Liver (tissue), 9 donors: Measurements from ENCODE around the gene DENND4C. TPM values are rescaled to one million over a fixed set of nuclear protein-coding genes. Genes with fewer than 3 reads are reported as not detected.
A peak's percentile ranks its signal among the peaks of the same experiment; 100 is the strongest.

Source experiments
- DNase-seq: peaks from one replicate; pipeline ENCODE4 v3.0.0-alpha.2; 2017; ENCODE audit warnings: low spot score
- H3K27ac ChIP-seq, 2 donors: one replicate each; pipeline ENCODE4 v1.7.0; 2013; ENCODE audit warnings: inconsistent platforms in 2 of 2, low read length in 2 of 2, control low read depth in 1 of 2, low read depth in 1 of 2, mild to moderate bottlenecking in 1 of 2
- H3K27me3 ChIP-seq, 4 donors: one replicate each; pipeline versions ENCODE4 v1.6.1 to v1.7.0; 2013; ENCODE audit warnings: low read length in 3 of 4, inconsistent platforms in 1 of 4, mild to moderate bottlenecking in 1 of 4, moderate library complexity in 1 of 4; ENCODE audit not compliant: control insufficient read depth in 4 of 4, insufficient read depth in 4 of 4
- H3K36me3 ChIP-seq, 4 donors: one replicate each; pipeline versions ENCODE4 v1.6.1 to v1.7.0; 2013; ENCODE audit warnings: low read length in 3 of 4, mild to moderate bottlenecking in 3 of 4, low read depth in 1 of 4, moderate library complexity in 1 of 4; ENCODE audit not compliant: control insufficient read depth in 4 of 4, insufficient read depth in 3 of 4
- H3K4me1 ChIP-seq, 4 donors: one replicate each; pipeline versions ENCODE4 v1.6.1 to v1.7.0; 2013; ENCODE audit warnings: low read length in 3 of 4, mild to moderate bottlenecking in 3 of 4, moderate library complexity in 1 of 4; ENCODE audit not compliant: control insufficient read depth in 4 of 4, insufficient read depth in 4 of 4
- H3K4me3 ChIP-seq, 3 donors: one replicate each; pipeline versions ENCODE4 v1.6.1 to v1.7.0; 2013; ENCODE audit warnings: low read length in 3 of 3, control low read depth in 1 of 3, low read depth in 1 of 3, mild to moderate bottlenecking in 1 of 3
- H3K9ac ChIP-seq, 2 donors: one replicate each; pipeline ENCODE4 v1.7.0; 2013; ENCODE audit warnings: low read length in 2 of 2, mild to moderate bottlenecking in 2 of 2, moderate library complexity in 2 of 2, control low read depth in 1 of 2, low read depth in 1 of 2
- H3K9me3 ChIP-seq, 4 donors: one replicate each; pipeline versions ENCODE4 v1.6.1 to v1.7.0; 2013; ENCODE audit warnings: low read length in 3 of 4; ENCODE audit not compliant: control insufficient read depth in 4 of 4
- EGR1 ChIP-seq, 2 donors: IDR thresholded peaks; 2 replicates each; pipeline ENCODE4 v1.6.1; 2016 to 2018; ENCODE audit warnings: antibody characterized with exemption in 2 of 2, low read depth in 2 of 2
- FOXA1 ChIP-seq: IDR thresholded peaks from 2 replicates; pipeline ENCODE4 v1.6.1; 2016; ENCODE audit warnings: antibody characterized with exemption
- FOXA2 ChIP-seq: IDR thresholded peaks from 2 replicates; pipeline ENCODE4 v1.6.1; 2016; ENCODE audit warnings: antibody characterized with exemption
- GABPA ChIP-seq, 2 donors: IDR thresholded peaks in 1 of 2; conservative IDR thresholded peaks in 1 of 2; 2 replicates each; pipeline ENCODE4 v1.6.1; 2016; ENCODE audit warnings: antibody characterized with exemption in 2 of 2, mild to moderate bottlenecking in 1 of 2, moderate library complexity in 1 of 2
- HNF4A ChIP-seq, 2 donors: conservative IDR thresholded peaks; 2 replicates each; pipeline ENCODE4 v1.6.1; 2016; ENCODE audit warnings: antibody characterized with exemption in 2 of 2, mild to moderate bottlenecking in 2 of 2
- HNF4G ChIP-seq: IDR thresholded peaks from 2 replicates; pipeline ENCODE4 v1.6.1; 2016; ENCODE audit warnings: antibody characterized with exemption
- JUND ChIP-seq, 2 donors: IDR thresholded peaks; 2 replicates each; pipeline ENCODE4 v1.6.1; 2016; ENCODE audit warnings: antibody characterized with exemption in 2 of 2
- NR2F2 ChIP-seq: IDR thresholded peaks from 2 replicates; pipeline ENCODE4 v1.6.1; 2016; ENCODE audit warnings: antibody characterized with exemption
- RAD21 ChIP-seq, 2 donors: IDR thresholded peaks; 2 replicates each; pipeline ENCODE4 v1.6.1; 2016; ENCODE audit warnings: antibody characterized with exemption in 2 of 2, mild to moderate bottlenecking in 2 of 2
- RXRA ChIP-seq, 2 donors: IDR thresholded peaks; 2 replicates each; pipeline ENCODE4 v1.6.1; 2017 to 2018; ENCODE audit warnings: antibody characterized with exemption in 2 of 2, mild to moderate bottlenecking in 1 of 2
- SP1 ChIP-seq: IDR thresholded peaks from 2 replicates; pipeline ENCODE4 v1.6.1; 2018; ENCODE audit warnings: antibody characterized with exemption, mild to moderate bottlenecking
- TAF1 ChIP-seq: conservative IDR thresholded peaks from 2 replicates; pipeline ENCODE4 v1.6.1; 2016; ENCODE audit warnings: antibody characterized with exemption, mild to moderate bottlenecking
- YY1 ChIP-seq: IDR thresholded peaks from 2 replicates; pipeline ENCODE4 v1.6.1; 2016; ENCODE audit warnings: antibody characterized with exemption, mild to moderate bottlenecking
- WGBS: extraction: QIAGEN DNeasy Blood & Tissue Kit; methylation state at CpG from one replicate; pipeline ENCODE4 v1.1.7; 2013; 5-methylcytosine and 5-hydroxymethylcytosine counted together
- polyA plus RNA-seq, 2 donors: library from polyadenylated mRNA; stranded (reverse) in 1 of 2; unstranded in 1 of 2; fragments of 200-250 nt in 1 of 2; fragments of >200 nt in 1 of 2; fragmentation: Nextera tagmentation in 1 of 2; extraction: Ambion mirVana in 1 of 2; gene quantifications; one replicate each; pipeline versions ENCODE4 v1.2.1 to v1.2.3, GENCODE V29; 2013 to 2015
- total RNA-seq, 2 donors: library from RNA; depleted of rRNA; stranded (reverse); fragments of >200 nt; gene quantifications; one replicate each; pipeline ENCODE4 v1.2.3, GENCODE V29; 2014
- TF ChIP-seq, protein P1 (sequence below): fragments of 150-350 bp; IDR thresholded peaks from 2 replicates; pipeline ENCODE4 v1.5.1; 2017; ENCODE audit warnings: improper control_type of control experiment, low read depth, low read length; ENCODE audit not compliant: missing input control
- TF ChIP-seq, protein P2 (sequence below): IDR thresholded peaks from 2 replicates; pipeline ENCODE4 v1.6.1; 2016; ENCODE audit warnings: antibody characterized with exemption
- TF ChIP-seq, protein P3 (sequence below): IDR thresholded peaks from 2 replicates; pipeline ENCODE4 v1.6.1; 2016; ENCODE audit warnings: antibody characterized with exemption
- TF ChIP-seq, protein P4 (sequence below): IDR thresholded peaks from 2 replicates; pipeline ENCODE4 v1.6.1; 2016; ENCODE audit warnings: antibody characterized with exemption, mild to moderate bottlenecking
- donor health status: healthy.
- donor health status: healthy.
- donor health status: healthy.
- donor health status: healthy.
- donor health status: healthy.

The DENND4C gene
- total and polyA plus RNA-seq, 4 donors, result 6.9 to 54.9 (median 14.8) TPM

DNA sequence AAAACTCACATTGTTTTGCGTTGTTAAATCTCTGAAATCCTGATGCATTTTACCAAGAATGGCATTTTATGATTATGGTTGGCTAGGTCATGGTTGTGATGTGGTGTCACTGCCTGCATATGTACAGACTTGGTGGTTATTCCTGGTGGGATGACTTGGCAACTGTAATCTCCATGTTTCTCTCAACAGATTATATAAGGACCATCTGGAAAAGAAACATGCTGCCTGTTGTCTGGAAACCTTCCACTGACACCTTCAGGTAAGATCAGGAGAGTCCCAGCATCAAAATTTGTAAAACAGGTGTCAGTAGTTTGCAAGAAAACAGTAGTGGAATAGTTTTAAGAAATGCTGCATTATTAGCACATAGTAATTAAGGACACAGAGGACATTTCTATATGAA, 175.3 kb downstream of the DENND4C start:
- no peak for TF ChIP-seq YY1
- no peak for TF ChIP-seq HNF4G
- TF ChIP-seq, protein P1, sequence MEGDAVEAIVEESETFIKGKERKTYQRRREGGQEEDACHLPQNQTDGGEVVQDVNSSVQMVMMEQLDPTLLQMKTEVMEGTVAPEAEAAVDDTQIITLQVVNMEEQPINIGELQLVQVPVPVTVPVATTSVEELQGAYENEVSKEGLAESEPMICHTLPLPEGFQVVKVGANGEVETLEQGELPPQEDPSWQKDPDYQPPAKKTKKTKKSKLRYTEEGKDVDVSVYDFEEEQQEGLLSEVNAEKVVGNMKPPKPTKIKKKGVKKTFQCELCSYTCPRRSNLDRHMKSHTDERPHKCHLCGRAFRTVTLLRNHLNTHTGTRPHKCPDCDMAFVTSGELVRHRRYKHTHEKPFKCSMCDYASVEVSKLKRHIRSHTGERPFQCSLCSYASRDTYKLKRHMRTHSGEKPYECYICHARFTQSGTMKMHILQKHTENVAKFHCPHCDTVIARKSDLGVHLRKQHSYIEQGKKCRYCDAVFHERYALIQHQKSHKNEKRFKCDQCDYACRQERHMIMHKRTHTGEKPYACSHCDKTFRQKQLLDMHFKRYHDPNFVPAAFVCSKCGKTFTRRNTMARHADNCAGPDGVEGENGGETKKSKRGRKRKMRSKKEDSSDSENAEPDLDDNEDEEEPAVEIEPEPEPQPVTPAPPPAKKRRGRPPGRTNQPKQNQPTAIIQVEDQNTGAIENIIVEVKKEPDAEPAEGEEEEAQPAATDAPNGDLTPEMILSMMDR, result no peak
- TF ChIP-seq, protein P2, sequence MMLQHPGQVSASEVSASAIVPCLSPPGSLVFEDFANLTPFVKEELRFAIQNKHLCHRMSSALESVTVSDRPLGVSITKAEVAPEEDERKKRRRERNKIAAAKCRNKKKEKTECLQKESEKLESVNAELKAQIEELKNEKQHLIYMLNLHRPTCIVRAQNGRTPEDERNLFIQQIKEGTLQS, result no peak
- TF ChIP-seq FOXA1, result no peak
- 95% methylated on average over 1 of the region's 1 CpG for WGBS
- H3K27ac ChIP-seq, result no peak overlapping the region
- no peak overlapping the region for H3K9ac ChIP-seq
- H3K36me3 ChIP-seq, result no peaks in the 10 kb centered on the region
- H3K4me3 ChIP-seq, result no peak overlapping the region
- DNase-seq, result no peak
- no peaks in the 10 kb centered on the region for H3K27me3 ChIP-seq
- peaks cover 0 to 16% (median 11%) of the 10 kb centered on the region in 4 donors for H3K4me1 ChIP-seq
- no peaks in the 10 kb centered on the region for H3K9me3 ChIP-seq

DNA sequence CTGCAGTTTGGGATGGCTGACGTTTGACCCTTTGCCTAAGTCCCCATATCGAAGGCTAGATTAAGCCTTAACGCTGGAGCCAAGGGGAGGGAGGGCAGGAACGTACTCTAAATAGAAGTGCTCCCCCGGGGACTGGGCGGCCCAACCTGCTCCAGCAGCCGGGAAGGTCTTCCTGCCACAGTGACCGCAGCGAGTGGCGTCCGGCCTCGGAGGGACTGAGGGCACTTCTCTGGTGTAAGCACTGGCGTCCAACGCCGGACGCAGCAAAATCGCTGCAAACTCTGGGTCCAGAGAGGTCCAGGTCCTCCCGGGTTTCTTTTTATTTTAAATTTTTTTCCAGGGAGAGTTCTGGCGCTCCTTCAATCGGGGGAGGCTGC, 177.8 kb downstream of the DENND4C start:
- H3K27me3 ChIP-seq, result no peaks in the 10 kb centered on the region
- TF ChIP-seq FOXA2 (no peak), TAF1 (no peak), NR2F2 (peak; percentile 52), FOXA1 (no peak), SP1 (no peak), RXRA (IDR thresholded peaks at IDR 0.05) (no peak), HNF4G (no peak), EGR1 (IDR thresholded peaks at IDR 0.05; ENCODE audit: low read depth in 2 of 2) (no peak)
- H3K4me3 ChIP-seq, result peak overlapping the region; percentile 18 to 90 (median 71)
- H3K4me1 ChIP-seq, result peaks cover 0 to 16% (median 11%) of the 10 kb centered on the region in 4 donors
- peak overlapping the region in 1 of 2 donors; percentile 10 for H3K9ac ChIP-seq
- DNase-seq, result no peak
- peak overlapping the region; percentile 64 to 76 for H3K27ac ChIP-seq
- H3K9me3 ChIP-seq, result no peaks in the 10 kb centered on the region
- WGBS, result 14% methylated on average over 20 of the region's 20 CpGs
- H3K36me3 ChIP-seq, result no peaks in the 10 kb centered on the region

DNA sequence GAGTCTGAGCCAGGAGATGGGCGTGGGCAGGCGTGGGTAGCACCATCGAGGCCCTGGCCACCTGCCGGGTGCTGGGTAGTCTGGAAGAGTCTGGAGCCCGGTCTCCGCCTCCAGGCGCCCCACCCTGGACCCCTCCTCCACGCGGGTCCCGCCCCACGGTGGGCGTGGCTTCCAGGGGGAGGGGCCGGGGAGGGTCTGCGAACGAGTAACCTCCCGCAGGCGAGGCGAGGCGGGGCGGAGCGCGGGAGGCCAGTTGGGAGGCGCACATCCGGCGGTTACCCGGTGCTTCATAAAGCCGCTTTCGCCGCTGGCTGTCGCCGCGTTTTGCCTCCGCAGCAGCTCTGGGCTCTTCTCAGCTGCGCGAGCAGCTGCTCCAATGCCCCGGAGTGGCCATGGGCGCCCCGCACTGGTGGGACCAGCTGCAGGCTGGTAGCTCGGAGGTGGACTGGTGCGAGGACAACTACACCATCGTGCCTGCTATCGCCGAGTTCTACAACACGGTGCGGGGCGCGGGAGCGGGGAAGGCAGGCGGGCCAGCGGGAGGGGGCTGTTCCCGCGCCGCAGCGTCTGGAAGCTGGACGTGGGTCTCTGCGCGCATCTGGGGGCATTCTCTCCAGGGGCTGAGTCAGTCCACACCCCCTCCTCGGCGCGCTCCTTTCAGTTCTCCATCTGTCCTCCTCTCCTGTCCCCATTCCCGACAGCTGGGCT, 178.4 kb downstream of the DENND4C start, which contains the start of gene ACER2:
Gene ACER2 (plus strand): TSS at position 317 of the 708 bp plus-strand sequence. CDS start 76 bp downstream, at position 393.
- Histone ChIP-seq H3K4me1 (peaks cover 0 to 16% (median 11%) of the 10 kb centered on the region in 4 donors), H3K9me3 (no peaks in the 10 kb centered on the region), H3K36me3 (peaks cover 0 to 2% (median 0%) of the 10 kb centered on the region in 4 donors), H3K4me3 (peak within 1 kb of the TSS; percentile 71 to 95 (median 90)), H3K27ac (peak within 1 kb of the TSS; percentile 76 to 80), H3K27me3 (no peaks in the 10 kb centered on the region), H3K9ac (peak within 1 kb of the TSS; percentile 76 to 88)
- DNase-seq, result peak; percentile 96
- under 1% methylated on average over 61 of the region's 61 CpGs for WGBS
- TF ChIP-seq RAD21 (IDR thresholded peaks at IDR 0.05), result peak in 1 of 2 donors; percentile 35
- TF ChIP-seq, protein P3, sequence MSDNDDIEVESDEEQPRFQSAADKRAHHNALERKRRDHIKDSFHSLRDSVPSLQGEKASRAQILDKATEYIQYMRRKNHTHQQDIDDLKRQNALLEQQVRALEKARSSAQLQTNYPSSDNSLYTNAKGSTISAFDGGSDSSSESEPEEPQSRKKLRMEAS, result peak; percentile 69
- TF ChIP-seq FOXA1, result no peak
- no peak for TF ChIP-seq EGR1 (IDR thresholded peaks at IDR 0.05; ENCODE audit: low read depth in 2 of 2)
- TF ChIP-seq RXRA (IDR thresholded peaks at IDR 0.05), result no peak
- TF ChIP-seq GABPA (IDR thresholded peaks at IDR 0.05 in 1 of 2, conservative IDR thresholded peaks at IDR 0.05 in 1 of 2), result peak; percentile 56 to 81
- no peak for TF ChIP-seq FOXA2
- peak; percentile 67 for TF ChIP-seq TAF1
- TF ChIP-seq, protein P4, sequence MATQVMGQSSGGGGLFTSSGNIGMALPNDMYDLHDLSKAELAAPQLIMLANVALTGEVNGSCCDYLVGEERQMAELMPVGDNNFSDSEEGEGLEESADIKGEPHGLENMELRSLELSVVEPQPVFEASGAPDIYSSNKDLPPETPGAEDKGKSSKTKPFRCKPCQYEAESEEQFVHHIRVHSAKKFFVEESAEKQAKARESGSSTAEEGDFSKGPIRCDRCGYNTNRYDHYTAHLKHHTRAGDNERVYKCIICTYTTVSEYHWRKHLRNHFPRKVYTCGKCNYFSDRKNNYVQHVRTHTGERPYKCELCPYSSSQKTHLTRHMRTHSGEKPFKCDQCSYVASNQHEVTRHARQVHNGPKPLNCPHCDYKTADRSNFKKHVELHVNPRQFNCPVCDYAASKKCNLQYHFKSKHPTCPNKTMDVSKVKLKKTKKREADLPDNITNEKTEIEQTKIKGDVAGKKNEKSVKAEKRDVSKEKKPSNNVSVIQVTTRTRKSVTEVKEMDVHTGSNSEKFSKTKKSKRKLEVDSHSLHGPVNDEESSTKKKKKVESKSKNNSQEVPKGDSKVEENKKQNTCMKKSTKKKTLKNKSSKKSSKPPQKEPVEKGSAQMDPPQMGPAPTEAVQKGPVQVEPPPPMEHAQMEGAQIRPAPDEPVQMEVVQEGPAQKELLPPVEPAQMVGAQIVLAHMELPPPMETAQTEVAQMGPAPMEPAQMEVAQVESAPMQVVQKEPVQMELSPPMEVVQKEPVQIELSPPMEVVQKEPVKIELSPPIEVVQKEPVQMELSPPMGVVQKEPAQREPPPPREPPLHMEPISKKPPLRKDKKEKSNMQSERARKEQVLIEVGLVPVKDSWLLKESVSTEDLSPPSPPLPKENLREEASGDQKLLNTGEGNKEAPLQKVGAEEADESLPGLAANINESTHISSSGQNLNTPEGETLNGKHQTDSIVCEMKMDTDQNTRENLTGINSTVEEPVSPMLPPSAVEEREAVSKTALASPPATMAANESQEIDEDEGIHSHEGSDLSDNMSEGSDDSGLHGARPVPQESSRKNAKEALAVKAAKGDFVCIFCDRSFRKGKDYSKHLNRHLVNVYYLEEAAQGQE, result peak; percentile 92
- no peak for TF ChIP-seq YY1
- no peak for TF ChIP-seq HNF4A (conservative IDR thresholded peaks at IDR 0.05)
- TF ChIP-seq, protein P1, result no peak
- peak; percentile 73 for TF ChIP-seq SP1
- TF ChIP-seq, protein P2, result no peak
- TF ChIP-seq JUND (IDR thresholded peaks at IDR 0.05), result no peak
- TF ChIP-seq HNF4G, result no peak
- TF ChIP-seq NR2F2, result no peak
